GM23248 (cell line): ENCODE results near the gene DCAF4. TPM values are rescaled to one million over a fixed set of nuclear protein-coding genes. Genes with fewer than 3 reads are reported as not detected.
A peak's percentile ranks its signal among the peaks of the same experiment; 100 is the strongest.

ENCODE experiments used
- DNase-seq: peaks from one replicate; pipeline ENCODE4 v3.0.0-alpha.2; 2015
- H2AFZ ChIP-seq: fragments of 200-600 bp; sonication (generic); 2 replicates; pipeline ENCODE4 v1.6.1; 2016; ENCODE audit warnings: antibody characterized with exemption
- H3F3A ChIP-seq: fragments of 200-600 bp; sonication (generic); 2 replicates; pipeline ENCODE4 v1.6.1; 2016; ENCODE audit warnings: mild to moderate bottlenecking, antibody characterized with exemption, mixed run types; ENCODE audit not compliant: insufficient read depth
- H3K27ac ChIP-seq: fragments of 200-600 bp; sonication (generic); 2 replicates; pipeline ENCODE4 v1.5.1; 2016; ENCODE audit warnings: mild to moderate bottlenecking
- H3K27me3 ChIP-seq: fragments of 200-600 bp; sonication (generic); replicated peaks from 2 replicates; pipeline ENCODE4 v1.6.1; 2016; ENCODE audit warnings: mild to moderate bottlenecking; ENCODE audit not compliant: insufficient read depth
- H3K36me3 ChIP-seq: fragments of 200-600 bp; sonication (generic); 2 replicates; pipeline ENCODE4 v1.6.1; 2016; ENCODE audit warnings: low read depth, mild to moderate bottlenecking
- H3K4me1 ChIP-seq: fragments of 200-600 bp; sonication (generic); 2 replicates; pipeline ENCODE4 v1.6.1; 2016; ENCODE audit warnings: mild to moderate bottlenecking; ENCODE audit not compliant: insufficient read depth
- H3K4me2 ChIP-seq: fragments of 200-600 bp; sonication (generic); one replicate; pipeline ENCODE4 v1.6.1; 2016; ENCODE audit warnings: mild to moderate bottlenecking; ENCODE audit not compliant: unreplicated experiment
- H3K4me3 ChIP-seq: fragments of 200-600 bp; sonication (generic); 2 replicates; pipeline ENCODE4 v1.5.1; 2016; ENCODE audit warnings: mild to moderate bottlenecking
- H3K79me2 ChIP-seq: fragments of 200-600 bp; sonication (generic); 2 replicates; pipeline ENCODE4 v1.6.1; 2016; ENCODE audit warnings: mild to moderate bottlenecking; ENCODE audit not compliant: insufficient read depth
- H3K9ac ChIP-seq: fragments of 200-600 bp; sonication (generic); 2 replicates; pipeline ENCODE4 v1.6.1; 2016; ENCODE audit warnings: mild to moderate bottlenecking
- H3K9me2 ChIP-seq: fragments of 200-600 bp; sonication (generic); 2 replicates; pipeline ENCODE4 v1.6.1; 2016; ENCODE audit warnings: mixed run types, mild to moderate bottlenecking, moderate library complexity; ENCODE audit not compliant: insufficient read depth
- H3K9me3 ChIP-seq: fragments of 200-600 bp; sonication (generic); one replicate; pipeline ENCODE4 v1.6.1; 2017; ENCODE audit warnings: low read depth
- H4K20me1 ChIP-seq: fragments of 200-600 bp; sonication (generic); 2 replicates; pipeline ENCODE4 v1.6.0; 2016; ENCODE audit not compliant: insufficient read depth
- EZH2 ChIP-seq: fragments of 200-600 bp; sonication (generic); IDR thresholded peaks from 2 replicates; pipeline ENCODE4 v1.6.1; 2018; ENCODE audit warnings: antibody characterized with exemption, mild to moderate bottlenecking; ENCODE audit not compliant: insufficient read depth, poor library complexity, severe bottlenecking
- EZH2phosphoT487 ChIP-seq: fragments of 200-600 bp; sonication (generic); IDR thresholded peaks from 2 replicates; pipeline ENCODE4 v1.6.1; 2018; ENCODE audit warnings: antibody characterized with exemption, moderate library complexity, mild to moderate bottlenecking, low read depth; ENCODE audit not compliant: insufficient read depth
- WGBS, 2 experiments: methylation state at CpG; one replicate each; pipeline ENCODE4 v1.1.6; 2015 to 2017; ENCODE audit warnings: low lambda C conversion rate in 2 of 2, low coverage in 1 of 2; ENCODE audit errors: missing lambda C conversion rate in 2 of 2; 5-methylcytosine and 5-hydroxymethylcytosine counted together
- in situ Hi-C: fragments of 300-500 bp; cut with MboI; formaldehyde crosslinking; loops from 2 replicates; pipeline ENCODE4 v1.15.0; 2020
- polyA plus RNA-seq: library from polyadenylated mRNA; unstranded; fragments of >200 nt; fragmentation: Nextera tagmentation; extraction: Ambion mirVana; gene quantifications from 2 replicates; pipeline ENCODE4 v1.2.1, GENCODE V29; 2016
- total RNA-seq: library from RNA; depleted of rRNA; stranded (reverse); fragments of >200 nt; shearing (Covaris generic); gene quantifications from 2 replicates; pipeline ENCODE4 v1.2.3, GENCODE V29; 2014

DCAF4 gene
- total and polyA plus RNA-seq, 2 experiments from 2014 or later, result 17.1 to 20.4 TPM

DNA sequence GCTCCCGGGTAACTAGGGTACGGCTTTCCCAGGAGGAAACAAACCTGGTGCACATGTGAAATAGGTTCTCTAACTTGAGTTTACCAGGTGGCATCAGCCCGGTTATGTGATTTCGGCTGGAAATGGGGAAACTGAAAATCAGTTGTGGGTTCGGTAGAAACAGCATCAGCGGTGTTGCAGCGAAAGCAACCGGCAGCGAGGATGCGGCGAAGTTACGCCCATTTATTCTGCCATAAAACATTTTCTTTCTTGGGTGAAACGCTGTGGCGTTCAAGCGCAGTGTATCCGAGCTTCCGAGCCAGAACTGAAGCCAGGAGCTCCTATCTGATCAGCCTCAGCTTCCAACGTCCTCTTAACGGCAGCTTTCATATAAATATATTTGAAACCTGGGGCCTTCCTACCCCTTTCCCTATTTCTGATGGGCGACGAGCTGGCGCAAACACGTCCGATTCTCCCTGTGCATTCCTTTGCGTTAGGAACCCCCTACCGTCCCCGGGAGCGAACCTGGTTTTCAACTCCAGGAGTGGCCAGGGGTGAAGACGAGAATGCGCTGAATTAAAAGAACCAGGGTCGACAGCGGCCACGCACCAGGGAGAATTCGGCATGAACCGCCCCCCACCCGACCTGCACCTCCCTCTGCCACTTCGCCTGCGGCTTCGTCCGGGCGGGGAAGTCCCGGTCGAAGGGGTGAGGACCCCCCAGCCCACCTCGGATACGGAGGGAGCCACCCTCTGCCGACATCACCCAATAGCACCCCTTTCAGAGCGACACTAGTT is 34.0 kb upstream of the DCAF4 start:
- peaks cover 55% of the 10 kb centered on the region for H3K79me2 ChIP-seq
- H3K9ac ChIP-seq, result peak overlapping the region; percentile 72
- DNase-seq, result peak; percentile 70
- H3K4me3 ChIP-seq, result peak overlapping the region; percentile 97
- no peaks in the 10 kb centered on the region for H3K9me2 ChIP-seq
- in situ Hi-C loops, result loop anchor here (10.0 kb wide), 1 partner anchor 367 kb away; no protein-coding TSS in a partner anchor
- H3K27me3 ChIP-seq, result no peaks in the 10 kb centered on the region
- peak overlapping the region; percentile 81 for H2AFZ ChIP-seq
- H3K9me3 ChIP-seq, result no peaks in the 10 kb centered on the region
- H4K20me1 ChIP-seq, result no peaks in the 10 kb centered on the region
- H3K4me1 ChIP-seq, result peaks cover 26% of the 10 kb centered on the region
- TF ChIP-seq EZH2 (no peak), EZH2phosphoT487 (no peak)
- peak overlapping the region; percentile 92 for H3K4me2 ChIP-seq
- 1% methylated on average over 47 of the region's 47 CpGs for WGBS, 2 experiments
- no peaks in the 10 kb centered on the region for H3F3A ChIP-seq
- H3K27ac ChIP-seq, result no peak overlapping the region
- no peaks in the 10 kb centered on the region for H3K36me3 ChIP-seq

DNA sequence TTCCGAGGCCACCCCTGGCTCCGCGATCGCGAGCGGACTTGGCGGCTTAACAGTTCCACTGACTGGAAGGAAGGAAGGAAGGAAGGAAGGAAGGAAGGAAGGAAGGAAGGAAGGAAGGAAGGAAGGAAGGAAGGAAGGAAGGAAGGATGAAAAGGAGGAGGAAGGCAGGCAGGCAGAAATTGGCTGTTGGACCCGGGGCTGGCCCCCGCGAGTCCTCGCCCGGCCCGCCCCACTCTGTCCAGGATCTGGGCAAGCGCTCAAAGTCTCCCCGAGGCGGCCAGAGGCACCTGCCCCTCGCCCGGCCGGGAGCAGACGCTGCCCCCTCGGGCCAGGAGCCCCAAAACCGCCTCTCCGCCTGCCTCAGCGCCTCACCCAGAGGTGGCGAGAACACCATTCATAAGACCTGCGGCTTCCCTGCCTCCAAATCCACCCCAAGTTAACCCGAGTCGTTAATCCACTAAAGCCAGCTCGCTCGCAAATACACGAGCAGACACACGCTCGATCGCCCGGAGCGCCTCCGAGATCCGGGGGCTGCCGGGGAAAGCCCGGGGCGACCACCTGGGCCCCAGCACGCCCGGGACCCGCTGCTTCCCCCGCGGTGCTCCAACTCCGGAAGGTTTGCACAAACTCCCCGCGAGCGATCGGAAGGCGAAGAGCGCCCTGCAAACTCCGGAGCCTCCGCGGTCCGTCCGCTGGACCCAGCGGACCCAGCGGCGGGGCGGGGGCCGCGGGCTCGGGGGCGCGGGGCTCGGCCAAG is 33.2 kb upstream of the DCAF4 start:
- Histone ChIP-seq H3K9ac (peak overlapping the region; percentile 72), H3K27me3 (no peaks in the 10 kb centered on the region), H3K4me3 (peak overlapping the region; percentile 97), H3K9me2 (no peaks in the 10 kb centered on the region), H2AFZ (peak overlapping the region; percentile 81), H4K20me1 (no peaks in the 10 kb centered on the region), H3K79me2 (peaks cover 48% of the 10 kb centered on the region), H3K4me1 (peaks cover 25% of the 10 kb centered on the region), H3K27ac (no peak overlapping the region), H3K9me3 (no peaks in the 10 kb centered on the region), H3K4me2 (peak overlapping the region; percentile 92), H3F3A (no peaks in the 10 kb centered on the region), H3K36me3 (no peaks in the 10 kb centered on the region)
- no peak for TF ChIP-seq EZH2
- TF ChIP-seq EZH2phosphoT487, result no peak
- 1 to 2% methylated on average over 42 to 68 of the region's 68 CpGs for WGBS, 2 experiments
- DNase-seq, result peak; percentile 67
- in situ Hi-C loops, result loop anchor here (10.0 kb wide), 1 partner anchor 368 kb away; no protein-coding TSS in a partner anchor

DNA sequence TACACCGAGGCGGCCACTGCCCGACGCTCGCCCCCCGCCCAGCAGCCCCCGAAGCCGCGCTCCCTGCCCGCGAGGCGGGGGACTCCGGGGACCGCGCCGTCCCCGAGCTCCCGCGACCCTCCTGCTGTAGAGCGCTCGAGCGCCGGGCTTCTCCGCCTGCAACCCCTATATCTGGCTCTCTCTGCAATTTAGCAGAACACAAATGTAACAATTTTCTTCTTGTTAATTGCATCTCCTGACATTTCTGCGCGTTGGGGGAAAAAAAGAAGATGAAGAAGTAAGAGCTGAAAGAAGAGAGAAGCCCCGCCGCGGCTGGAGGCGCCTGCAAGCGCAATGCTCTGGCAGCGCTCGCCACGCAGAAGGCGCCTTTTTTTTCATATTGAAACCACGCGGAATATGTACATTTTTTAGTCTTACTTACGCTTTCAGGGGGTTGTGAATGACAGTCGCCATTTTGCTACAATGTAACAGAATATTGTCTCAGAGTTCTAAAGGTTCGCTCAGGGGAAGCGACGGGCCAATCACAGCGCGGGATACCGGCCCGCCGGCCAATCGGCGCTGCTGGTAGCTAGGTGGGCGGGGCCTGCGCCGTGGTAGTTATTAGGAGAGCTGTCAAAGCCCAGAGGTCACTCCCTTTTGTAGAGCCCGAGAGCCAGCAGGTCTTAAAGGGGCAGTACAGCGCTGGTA is 32.5 kb upstream of the DCAF4 start, which contains the start of gene DPF3:
Gene DPF3, minus strand, starts transcription at position 466 of the 687 bp plus-strand sequence. Its CDS starts 13 bp downstream, at position 453.
- Histone ChIP-seq H3K9me3 (no peaks in the 10 kb centered on the region), H3K4me2 (peak within 1 kb of the TSS; percentile 92), H3K79me2 (peaks cover 40% of the 10 kb centered on the region), H3K4me3 (peak within 1 kb of the TSS; percentile 97), H3K9ac (peak within 1 kb of the TSS; percentile 72), H3K27ac (no peak within 1 kb of the TSS), H3K27me3 (no peaks in the 10 kb centered on the region), H3K36me3 (no peaks in the 10 kb centered on the region), H2AFZ (peak within 1 kb of the TSS; percentile 81), H3K4me1 (peaks cover 18% of the 10 kb centered on the region), H4K20me1 (no peaks in the 10 kb centered on the region), H3F3A (no peaks in the 10 kb centered on the region), H3K9me2 (no peaks in the 10 kb centered on the region)
- peak; percentile 99 for DNase-seq
- WGBS, 2 experiments, result 0 to 1% methylated on average over 44 to 49 of the region's 54 CpGs
- in situ Hi-C loops, result loop anchor here (10.0 kb wide), 1 partner anchor 369 kb away; no protein-coding TSS in a partner anchor
- TF ChIP-seq EZH2 (no peak), EZH2phosphoT487 (no peak)

DNA sequence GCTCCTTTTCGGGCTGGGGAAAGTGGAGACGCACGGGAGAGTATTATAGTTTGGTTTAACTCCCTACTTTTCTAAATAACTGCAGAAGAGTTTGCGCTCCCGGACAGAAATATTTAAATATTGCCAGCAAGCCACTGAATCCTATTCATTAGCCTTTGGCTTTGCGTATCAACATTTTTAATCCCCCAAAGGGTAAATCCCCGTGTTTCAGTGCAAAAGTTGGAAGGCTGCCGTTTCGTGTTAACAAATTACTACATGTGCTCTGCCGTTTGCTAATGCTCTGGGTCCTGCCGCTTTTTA is 32.0 kb upstream of the DCAF4 start:
- H3K4me2 ChIP-seq, result peak overlapping the region; percentile 92
- peak overlapping the region; percentile 79 for H2AFZ ChIP-seq
- WGBS, 2 experiments, result 1% methylated on average over 11 of the region's 11 CpGs
- H3K27me3 ChIP-seq, result no peaks in the 10 kb centered on the region
- no peaks in the 10 kb centered on the region for H3K9me2 ChIP-seq
- peaks cover 36% of the 10 kb centered on the region for H3K79me2 ChIP-seq
- no peaks in the 10 kb centered on the region for H3F3A ChIP-seq
- no peak for DNase-seq
- peaks cover 14% of the 10 kb centered on the region for H3K4me1 ChIP-seq
- no peak overlapping the region for H3K27ac ChIP-seq
- no peaks in the 10 kb centered on the region for H3K36me3 ChIP-seq
- in situ Hi-C loops, result loop anchor here (10.0 kb wide), 1 partner anchor 369 kb away; no protein-coding TSS in a partner anchor
- peak overlapping the region; percentile 97 for H3K4me3 ChIP-seq
- H3K9me3 ChIP-seq, result no peaks in the 10 kb centered on the region
- peak overlapping the region; percentile 39 for H3K9ac ChIP-seq
- TF ChIP-seq EZH2phosphoT487 (no peak), EZH2 (no peak)
- no peaks in the 10 kb centered on the region for H4K20me1 ChIP-seq
